Lower lobe of right lung (tissue), 2 donors: ENCODE data around the gene SLC28A1. TPM values are rescaled to one million over a fixed set of nuclear protein-coding genes. Genes with fewer than 3 reads are reported as not detected.
"Not testable (repeated sequence)": the region's sequence is repeated elsewhere in the genome, so short reads cannot be mapped to it uniquely, and the experiment has no call there.

ENCODE experiments used
- ATAC-seq, 2 donors: fragments of 200-7000 bp; cut with Tn5 transposase; one replicate each; pipeline ENCODE4 v1.9.1; 2020 to 2022; ENCODE audit warnings: mild to moderate bottlenecking in 2 of 2, moderate library complexity in 2 of 2
- DNase-seq: peaks from one replicate; pipeline ENCODE4 v3.0.0-alpha.2; 2020
- H3K27ac ChIP-seq: fragments of 200-600 bp; one replicate; pipeline ENCODE4 v1.8.0; 2022
- H3K27me3 ChIP-seq: fragments of 200-600 bp; one replicate; pipeline ENCODE4 v1.8.0; 2022; ENCODE audit warnings: low read depth
- H3K36me3 ChIP-seq: fragments of 200-600 bp; one replicate; pipeline ENCODE4 v1.8.0; 2022; ENCODE audit warnings: mild to moderate bottlenecking
- H3K4me1 ChIP-seq: fragments of 200-600 bp; one replicate; pipeline ENCODE4 v1.8.0; 2022
- H3K4me3 ChIP-seq: fragments of 200-600 bp; one replicate; pipeline ENCODE4 v1.8.0; 2022; ENCODE audit warnings: mild to moderate bottlenecking
- H3K9me3 ChIP-seq: fragments of 200-600 bp; one replicate; pipeline ENCODE4 v1.8.0; 2022
- intact Hi-C: fragments of 100-400 bp; cut with DNase I; formaldehyde crosslinking; loops from one replicate; pipeline ENCODE4 v1.11.0; 2022
- total RNA-seq: library from RNA; stranded (reverse); fragmentation: NEBNext Ultra II Directional; extraction: Animal tissue kit (Norgen Biotek cat#: 25700); gene quantifications from one replicate; pipeline ENCODE4 v1.2.1, GENCODE V29; 2021
- TF ChIP-seq, protein P1 (sequence below): fragments of 200-600 bp; IDR thresholded peaks from one replicate; pipeline ENCODE4 v1.8.0; 2022; ENCODE audit warnings: antibody characterized with exemption, mild to moderate bottlenecking
- donor health status: DM: no; HTN: yes; CAD: no; lungs with severe emphysema.

The SLC28A1 gene
- total RNA-seq, 1 donor from 2014 or later: not detected

DNA sequence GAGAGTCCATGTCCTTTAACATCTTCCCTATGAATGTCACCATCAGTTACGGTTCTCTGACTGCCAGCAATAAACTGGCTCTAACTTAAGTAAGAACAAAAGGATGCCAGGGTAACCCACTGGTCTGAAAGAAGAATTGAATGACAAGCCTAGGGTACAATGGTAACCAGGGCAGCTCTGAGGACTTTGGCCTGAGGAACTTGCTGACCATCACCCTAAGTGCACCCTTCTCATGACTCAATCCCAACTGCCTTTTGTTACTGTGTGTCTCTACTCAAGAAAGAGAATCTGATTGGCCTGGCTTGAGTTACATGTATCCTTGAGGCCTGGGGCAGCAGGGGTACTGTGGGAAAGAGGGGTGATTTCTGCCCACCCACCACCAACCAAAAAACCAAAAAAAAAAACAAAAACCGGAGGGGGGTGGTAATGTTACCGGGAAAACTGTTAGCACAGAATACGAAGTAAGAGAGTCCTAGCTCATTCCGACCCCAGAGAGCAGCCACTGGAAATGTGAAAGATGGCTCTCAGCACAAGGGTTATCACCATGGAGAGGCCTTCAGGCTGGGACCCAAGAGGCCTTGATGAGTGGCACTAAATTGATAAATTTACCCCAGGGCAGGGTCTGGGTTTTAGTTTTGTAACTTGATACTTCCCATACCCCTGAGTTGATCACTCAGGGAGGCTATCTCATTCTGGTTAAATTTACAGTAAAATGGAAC lies 9.3 kb upstream of the SLC28A1 start:
- Histone ChIP-seq H3K27ac (no peak overlapping the region), H3K36me3 (no peaks in the 10 kb centered on the region), H3K9me3 (no peaks in the 10 kb centered on the region), H3K4me3 (no peak overlapping the region), H3K27me3 (no peaks in the 10 kb centered on the region), H3K4me1 (no peaks in the 10 kb centered on the region)
- TF ChIP-seq, protein P1, sequence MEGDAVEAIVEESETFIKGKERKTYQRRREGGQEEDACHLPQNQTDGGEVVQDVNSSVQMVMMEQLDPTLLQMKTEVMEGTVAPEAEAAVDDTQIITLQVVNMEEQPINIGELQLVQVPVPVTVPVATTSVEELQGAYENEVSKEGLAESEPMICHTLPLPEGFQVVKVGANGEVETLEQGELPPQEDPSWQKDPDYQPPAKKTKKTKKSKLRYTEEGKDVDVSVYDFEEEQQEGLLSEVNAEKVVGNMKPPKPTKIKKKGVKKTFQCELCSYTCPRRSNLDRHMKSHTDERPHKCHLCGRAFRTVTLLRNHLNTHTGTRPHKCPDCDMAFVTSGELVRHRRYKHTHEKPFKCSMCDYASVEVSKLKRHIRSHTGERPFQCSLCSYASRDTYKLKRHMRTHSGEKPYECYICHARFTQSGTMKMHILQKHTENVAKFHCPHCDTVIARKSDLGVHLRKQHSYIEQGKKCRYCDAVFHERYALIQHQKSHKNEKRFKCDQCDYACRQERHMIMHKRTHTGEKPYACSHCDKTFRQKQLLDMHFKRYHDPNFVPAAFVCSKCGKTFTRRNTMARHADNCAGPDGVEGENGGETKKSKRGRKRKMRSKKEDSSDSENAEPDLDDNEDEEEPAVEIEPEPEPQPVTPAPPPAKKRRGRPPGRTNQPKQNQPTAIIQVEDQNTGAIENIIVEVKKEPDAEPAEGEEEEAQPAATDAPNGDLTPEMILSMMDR: no peak
- ATAC-seq: no peak
- DNase-seq: no peak
- intact Hi-C loops: no loop called here

DNA sequence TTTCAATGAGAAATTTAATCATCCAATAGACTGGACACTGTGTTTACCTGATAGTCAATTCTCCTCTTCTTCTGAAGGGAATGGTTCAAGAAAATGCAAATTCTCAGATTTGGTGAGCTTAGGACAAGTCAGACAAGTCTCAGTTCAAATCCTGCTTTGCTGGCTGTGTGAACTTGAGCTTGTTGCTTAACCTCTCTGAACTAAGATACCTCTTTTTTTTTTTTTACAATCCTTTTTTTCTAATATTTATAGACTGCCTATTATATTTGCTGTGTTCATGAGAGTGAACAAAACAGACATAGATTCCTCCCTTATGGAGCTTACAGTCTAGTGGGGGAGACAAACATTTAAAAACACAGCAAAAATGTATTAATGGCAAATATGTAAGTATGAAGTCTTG lies 8.2 kb upstream of the SLC28A1 start:
- Histone ChIP-seq H3K4me1 (no peaks in the 10 kb centered on the region), H3K27ac (no peak overlapping the region), H3K27me3 (no peaks in the 10 kb centered on the region), H3K9me3 (no peaks in the 10 kb centered on the region), H3K36me3 (no peaks in the 10 kb centered on the region), H3K4me3 (no peak overlapping the region)
- DNase-seq (no peak), ATAC-seq (no peak)
- TF ChIP-seq, protein P1: no peak
- intact Hi-C loops: no loop called here

DNA sequence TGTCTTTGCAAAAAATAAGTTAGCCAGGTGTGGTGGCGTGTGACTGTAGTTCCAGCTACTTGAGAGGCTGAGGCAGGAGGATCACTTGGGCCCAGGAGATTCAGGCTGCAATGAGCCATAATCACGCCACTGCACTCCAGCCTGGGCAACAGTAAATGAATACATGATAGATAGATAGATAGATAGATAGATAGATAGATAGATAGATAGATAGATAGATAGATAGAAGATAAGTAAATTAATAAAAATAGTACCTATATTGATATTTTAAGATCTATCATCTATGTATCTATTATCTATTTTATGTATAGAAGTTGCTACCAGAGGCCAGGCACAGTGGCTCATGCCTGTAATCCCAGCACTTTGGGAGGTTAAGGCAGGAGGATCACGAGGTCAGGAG lies 6.8 kb upstream of the SLC28A1 start:
- H3K27ac ChIP-seq, intact Hi-C loops, H3K4me3 ChIP-seq, H3K36me3 ChIP-seq, ATAC-seq, H3K9me3 ChIP-seq, DNase-seq, H3K27me3 ChIP-seq, H3K4me1 ChIP-seq: not testable (repeated sequence)

DNA sequence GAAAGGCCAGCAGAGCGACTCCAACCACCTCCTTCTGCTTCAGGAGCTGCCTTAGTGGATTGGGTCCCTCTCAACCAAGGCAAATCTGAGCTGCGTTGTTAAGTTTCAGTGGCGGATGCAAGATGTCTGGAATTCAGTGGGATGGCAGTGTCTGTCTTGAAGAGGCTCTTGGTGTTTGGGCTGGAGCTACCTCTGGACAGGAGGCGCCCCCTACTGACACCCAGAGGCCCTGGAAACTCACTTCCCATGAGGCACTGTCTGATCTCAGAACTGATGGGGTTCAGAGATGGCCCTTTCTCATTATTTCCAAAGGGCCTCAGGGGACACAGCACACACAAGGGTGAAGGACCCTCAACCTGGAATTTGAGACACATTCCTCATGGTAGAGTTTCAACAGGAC lies 6.0 kb upstream of the SLC28A1 start:
- Histone ChIP-seq H3K4me3 (no peak overlapping the region), H3K27me3 (no peaks in the 10 kb centered on the region), H3K36me3 (no peaks in the 10 kb centered on the region), H3K4me1 (no peaks in the 10 kb centered on the region), H3K9me3 (no peaks in the 10 kb centered on the region), H3K27ac (no peak overlapping the region)
- intact Hi-C loops: no loop called here
- ATAC-seq (peak; percentile 87 to 91), DNase-seq (peak; percentile 78)
- TF ChIP-seq, protein P1: peak; percentile 74

DNA sequence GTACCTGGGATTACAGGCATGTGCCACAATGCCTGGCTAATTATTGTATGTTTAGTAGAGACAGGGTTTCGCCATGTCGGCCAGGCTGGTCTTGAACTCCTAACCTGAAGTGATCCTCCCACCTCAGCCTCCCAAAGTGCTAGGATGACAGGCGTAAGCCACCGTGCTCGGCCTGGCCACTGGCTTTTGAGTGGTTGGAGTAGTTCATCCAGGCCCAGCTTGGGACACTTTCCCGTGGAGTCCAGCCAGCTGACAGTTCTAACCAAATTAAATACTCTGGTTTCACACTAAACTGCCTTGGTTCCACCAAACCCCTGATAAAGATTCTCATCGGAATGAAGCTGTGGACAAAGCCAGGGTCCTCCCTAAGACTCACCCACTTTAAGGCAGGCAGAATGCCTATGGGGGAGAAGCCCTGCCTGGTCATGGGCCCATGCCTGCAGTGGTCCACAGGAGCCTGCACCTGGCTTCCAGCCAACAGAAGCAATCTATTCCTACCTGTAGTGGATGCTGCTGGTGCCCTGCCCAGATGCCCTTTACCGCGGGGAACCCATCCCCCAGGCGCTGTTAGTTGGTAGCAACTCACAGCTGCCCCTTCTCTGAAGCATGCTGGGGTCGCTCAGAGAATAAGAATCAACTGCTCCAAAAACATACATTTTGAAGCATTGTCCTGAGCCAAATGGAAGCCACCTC lies 5.2 kb upstream of the SLC28A1 start:
- no peak overlapping the region for H3K27ac ChIP-seq
- no peak for ATAC-seq
- no peaks in the 10 kb centered on the region for H3K36me3 ChIP-seq
- H3K27me3 ChIP-seq: no peaks in the 10 kb centered on the region
- intact Hi-C loops: no loop called here
- H3K4me1 ChIP-seq: no peaks in the 10 kb centered on the region
- TF ChIP-seq, protein P1: no peak
- DNase-seq: no peak
- no peaks in the 10 kb centered on the region for H3K9me3 ChIP-seq
- H3K4me3 ChIP-seq: no peak overlapping the region

DNA sequence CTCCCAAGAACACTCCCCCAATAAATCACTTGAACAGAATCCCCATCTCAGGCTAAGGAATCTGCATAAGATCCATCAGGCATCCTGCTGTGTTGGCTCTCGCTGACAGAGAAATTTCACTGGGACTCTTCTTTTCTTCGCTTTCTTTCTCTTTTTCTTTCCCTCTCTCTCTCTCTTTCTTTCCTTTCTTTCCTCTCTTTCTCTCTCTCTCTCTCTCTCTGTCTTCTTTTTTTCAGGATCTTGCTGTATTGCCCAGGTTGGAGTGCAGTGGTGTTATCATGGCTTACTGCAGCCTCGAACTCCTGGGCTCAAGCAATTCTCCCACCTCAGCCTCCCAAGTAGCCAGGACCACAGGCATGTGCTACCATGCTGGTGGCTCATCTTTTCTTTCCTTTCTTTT lies 4.5 kb upstream of the SLC28A1 start:
- no peak for ATAC-seq
- TF ChIP-seq, protein P1: no peak

More for the DNA sequence above, 4.5 kb upstream of the SLC28A1 start:
- no peaks in the 10 kb centered on the region for H3K36me3 ChIP-seq
- H3K9me3 ChIP-seq: no peaks in the 10 kb centered on the region
- H3K4me1 ChIP-seq: no peaks in the 10 kb centered on the region
- H3K27me3 ChIP-seq: no peaks in the 10 kb centered on the region
- no peak overlapping the region for H3K27ac ChIP-seq
- DNase-seq: no peak
- intact Hi-C loops: no loop called here
- H3K4me3 ChIP-seq: no peak overlapping the region
